A673 (cell line): ENCODE data around the gene ZNF692. TPM values are rescaled to one million over a fixed set of nuclear protein-coding genes. Genes with fewer than 3 reads are reported as not detected.

ENCODE experiments used
- BruUV-seq: library from RNA; stranded (reverse); fragments of 400-500 nt; replicated peaks from 2 replicates; lab custom pipeline; 2021; lab: Mats Ljungman, UMichigan
- CTCF ChIA-PET: fragments of 300-600 bp; sonication (Branson Sonifier 250); formaldehyde crosslinking; loops from one replicate; lab custom pipeline; 2022; ENCODE audit warnings: antibody characterized with exemption; lab: Charles Lee
- POLR2A ChIA-PET: fragments of 300-600 bp; sonication (Branson Sonifier 250); formaldehyde crosslinking; loops from one replicate; lab custom pipeline; 2022; ENCODE audit warnings: antibody characterized with exemption; ENCODE audit not compliant: low non-redundant PET; lab: Charles Lee
- DNase-seq: peaks from one replicate; pipeline ENCODE4 v3.0.0-alpha.2; 2015; ENCODE audit warnings: low spot score
- H3K27ac ChIP-seq: fragments of 200-600 bp; sonication (generic); 2 replicates; pipeline ENCODE4 v1.5.1; 2016; ENCODE audit warnings: mixed run types, low read depth, mild to moderate bottlenecking, mixed read lengths, antibody characterized with exemption, low read length; ENCODE audit not compliant: poor library complexity, severe bottlenecking
- H3K27me3 ChIP-seq: fragments of 200-600 bp; sonication (generic); replicated peaks from 2 replicates; pipeline ENCODE4 v1.6.1; 2017; ENCODE audit warnings: mixed run types, low read depth, mild to moderate bottlenecking, mixed read lengths, antibody characterized with exemption, low read length; ENCODE audit not compliant: insufficient read depth, poor library complexity
- H3K36me3 ChIP-seq: fragments of 200-600 bp; sonication (generic); 2 replicates; pipeline ENCODE4 v1.6.1; 2016; ENCODE audit warnings: mixed run types, mild to moderate bottlenecking, mixed read lengths, antibody characterized with exemption, low read length; ENCODE audit not compliant: insufficient read depth, poor library complexity, severe bottlenecking
- H3K4me1 ChIP-seq: fragments of 200-600 bp; sonication (generic); 2 replicates; pipeline ENCODE4 v1.6.1; 2017; ENCODE audit warnings: mixed run types, mild to moderate bottlenecking, mixed read lengths, antibody characterized with exemption, low read length; ENCODE audit not compliant: insufficient read depth, poor library complexity, severe bottlenecking
- H3K4me3 ChIP-seq: fragments of 200-600 bp; sonication (generic); 2 replicates; pipeline ENCODE4 v1.5.1; 2016; ENCODE audit warnings: low read depth, mixed run types, mild to moderate bottlenecking, mixed read lengths, low read length; ENCODE audit not compliant: poor library complexity, severe bottlenecking
- H3K9me3 ChIP-seq: fragments of 200-600 bp; sonication (generic); 2 replicates; pipeline ENCODE4 v1.6.1; 2016; ENCODE audit warnings: mixed run types, low read depth, mild to moderate bottlenecking, mixed read lengths, antibody characterized with exemption, low read length; ENCODE audit not compliant: poor library complexity, severe bottlenecking
- EZH2 ChIP-seq: fragments of 200-600 bp; sonication (generic); IDR thresholded peaks from 2 replicates; pipeline ENCODE4 v1.6.1; 2017; ENCODE audit warnings: borderline replicate concordance, low read depth, mild to moderate bottlenecking, mixed read lengths, antibody characterized with exemption, low read length; ENCODE audit not compliant: poor library complexity, severe bottlenecking
- intact Hi-C: fragments of 100-400 bp; cut with micrococcal nuclease; formaldehyde crosslinking; loops from one replicate; pipeline ENCODE4 v1.10.0; 2022; ENCODE audit not compliant: unreplicated experiment
- total RNA-seq: library from RNA; stranded (reverse); gene quantifications from 2 replicates; pipeline ENCODE4 v1.2.3, GENCODE V29; 2021
- TF ChIP-seq, protein P1 (sequence below): fragments of 300-800, 200-600 bp; sonication (generic); conservative IDR thresholded peaks from 2 replicates; pipeline ENCODE4 v1.5.1; 2017; ENCODE audit warnings: low read depth, mild to moderate bottlenecking, antibody characterized with exemption, low read length, moderate library complexity, mixed read lengths

The ZNF692 gene
- total RNA-seq, 1 experiment from 2014 or later, result 64.5 TPM

DNA sequence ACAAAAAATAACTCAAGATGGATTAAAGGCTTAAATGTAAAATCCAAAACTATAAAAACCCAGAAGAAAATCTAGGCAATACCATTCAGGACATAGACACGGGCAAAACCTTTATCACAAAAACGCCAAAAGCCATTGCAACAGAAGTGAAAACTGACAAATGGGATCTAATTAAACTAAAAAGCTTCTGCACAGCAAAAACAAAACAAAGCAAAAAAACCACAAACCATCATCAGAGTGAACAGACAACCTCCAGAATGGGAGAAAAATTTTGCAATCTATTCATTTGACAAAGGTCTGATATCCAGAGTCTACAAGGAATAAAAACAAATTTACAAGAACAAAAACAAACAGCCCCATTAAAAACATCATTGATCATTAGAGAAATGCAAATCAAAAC is 42.7 kb upstream of the ZNF692 start:
- Histone ChIP-seq H3K9me3 (no peaks in the 10 kb centered on the region), H3K4me1 (no peaks in the 10 kb centered on the region), H3K27ac (no peak overlapping the region), H3K4me3 (no peak overlapping the region), H3K36me3 (no peaks in the 10 kb centered on the region), H3K27me3 (peaks cover 17% of the 10 kb centered on the region)
- DNase-seq, result no peak
- intact Hi-C loops, result no loop called here
- TF ChIP-seq EZH2, result no peak
- TF ChIP-seq, protein P1, sequence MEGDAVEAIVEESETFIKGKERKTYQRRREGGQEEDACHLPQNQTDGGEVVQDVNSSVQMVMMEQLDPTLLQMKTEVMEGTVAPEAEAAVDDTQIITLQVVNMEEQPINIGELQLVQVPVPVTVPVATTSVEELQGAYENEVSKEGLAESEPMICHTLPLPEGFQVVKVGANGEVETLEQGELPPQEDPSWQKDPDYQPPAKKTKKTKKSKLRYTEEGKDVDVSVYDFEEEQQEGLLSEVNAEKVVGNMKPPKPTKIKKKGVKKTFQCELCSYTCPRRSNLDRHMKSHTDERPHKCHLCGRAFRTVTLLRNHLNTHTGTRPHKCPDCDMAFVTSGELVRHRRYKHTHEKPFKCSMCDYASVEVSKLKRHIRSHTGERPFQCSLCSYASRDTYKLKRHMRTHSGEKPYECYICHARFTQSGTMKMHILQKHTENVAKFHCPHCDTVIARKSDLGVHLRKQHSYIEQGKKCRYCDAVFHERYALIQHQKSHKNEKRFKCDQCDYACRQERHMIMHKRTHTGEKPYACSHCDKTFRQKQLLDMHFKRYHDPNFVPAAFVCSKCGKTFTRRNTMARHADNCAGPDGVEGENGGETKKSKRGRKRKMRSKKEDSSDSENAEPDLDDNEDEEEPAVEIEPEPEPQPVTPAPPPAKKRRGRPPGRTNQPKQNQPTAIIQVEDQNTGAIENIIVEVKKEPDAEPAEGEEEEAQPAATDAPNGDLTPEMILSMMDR, result no peak
- ChIA-PET POLR2A (no interaction called here), CTCF (no interaction called here)
- no TSS peak for BruUV-seq

DNA sequence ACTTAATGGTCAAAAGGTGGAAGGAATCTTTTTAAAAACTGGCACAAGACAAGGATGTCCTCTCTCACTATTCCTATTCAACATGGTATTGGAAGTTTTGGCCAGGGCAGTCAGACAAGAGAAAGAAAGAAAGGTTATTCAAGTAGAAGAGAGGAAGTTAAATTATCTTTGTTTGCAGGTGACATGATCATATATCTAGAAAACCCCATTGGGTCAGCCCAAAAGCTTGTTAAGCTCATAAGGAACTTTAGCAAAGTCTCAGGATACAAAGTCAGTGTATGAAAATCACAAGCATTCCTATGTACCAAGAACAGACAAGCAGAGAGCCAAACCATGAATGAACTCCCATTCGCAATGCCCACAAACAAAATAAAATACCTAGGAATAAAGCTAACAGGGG is 41.8 kb upstream of the ZNF692 start:
- POLR2A ChIA-PET, result no interaction called here
- Histone ChIP-seq H3K9me3 (no peaks in the 10 kb centered on the region), H3K27ac (no peak overlapping the region), H3K36me3 (no peaks in the 10 kb centered on the region), H3K4me3 (no peak overlapping the region), H3K4me1 (no peaks in the 10 kb centered on the region), H3K27me3 (peaks cover 17% of the 10 kb centered on the region)
- TF ChIP-seq, protein P1, result no peak
- TF ChIP-seq EZH2, result no peak
- BruUV-seq, result no TSS peak
- DNase-seq, result no peak
- CTCF ChIA-PET, result no interaction called here
- intact Hi-C loops, result no loop called here

DNA sequence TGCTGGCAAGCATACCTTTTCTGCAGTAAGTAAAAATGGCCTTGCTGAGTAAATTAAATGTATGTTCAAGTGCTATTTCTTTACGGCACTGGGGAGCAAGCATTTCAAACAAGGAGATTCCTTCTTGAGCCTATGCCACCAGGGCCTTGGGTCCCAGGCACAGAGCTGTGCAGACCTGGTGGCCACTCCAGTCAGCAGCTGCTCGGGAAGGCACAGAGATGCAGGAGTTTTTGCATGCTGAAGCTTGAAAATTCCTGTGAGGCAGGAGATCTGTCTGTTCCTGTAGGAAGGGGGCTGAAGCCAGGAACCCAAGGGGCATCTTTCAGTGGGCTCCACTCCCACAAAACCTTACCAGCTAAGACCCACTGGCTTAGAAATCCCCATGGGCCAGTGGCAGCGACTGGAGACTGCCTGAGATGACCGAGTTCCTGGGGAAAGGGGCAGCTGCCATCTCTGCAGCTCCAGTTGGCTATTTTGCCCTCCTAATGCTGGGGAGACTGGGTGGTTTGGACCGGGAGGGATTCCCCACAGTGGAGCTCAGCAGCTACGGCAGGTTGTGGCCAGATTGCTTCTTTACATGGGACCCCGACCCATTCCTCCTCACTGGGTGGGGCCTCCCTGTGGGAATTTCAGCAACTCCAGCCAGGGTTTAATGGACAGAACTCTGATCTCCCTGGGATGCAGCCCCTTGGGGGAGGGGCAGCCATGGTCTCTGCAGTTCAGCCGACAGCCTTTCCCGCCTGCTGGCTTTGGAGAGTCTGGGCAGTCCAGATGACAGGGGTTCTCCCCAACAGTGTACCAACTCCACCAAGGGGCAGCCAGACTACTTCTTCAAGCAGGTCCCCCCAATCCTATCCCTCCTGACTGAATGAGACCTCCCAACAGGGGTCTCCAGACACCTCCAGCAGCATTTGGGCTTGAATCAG is 38.8 kb upstream of the ZNF692 start:
- Histone ChIP-seq H3K9me3 (no peaks in the 10 kb centered on the region), H3K36me3 (no peaks in the 10 kb centered on the region), H3K27me3 (peaks cover 17% of the 10 kb centered on the region), H3K4me1 (no peaks in the 10 kb centered on the region), H3K4me3 (no peak overlapping the region), H3K27ac (no peak overlapping the region)
- BruUV-seq, result no TSS peak
- DNase-seq, result no peak
- ChIA-PET POLR2A (no interaction called here), CTCF (interaction anchor here (0.9 kb wide), 1 partner anchor 9 kb away, joined by 4 read pairs; no protein-coding TSS in a partner anchor)
- intact Hi-C loops, result no loop called here
- TF ChIP-seq, protein P1, result no peak
- no peak for TF ChIP-seq EZH2
